Measurements from ENCODE around the gene MAPKBP1. TPM values are rescaled to one million over a fixed set of nuclear protein-coding genes. Genes with fewer than 3 reads are reported as not detected.

The MAPKBP1 gene
- total RNA-seq, 1 donor from 2014 or later: 27.2 TPM

DNA sequence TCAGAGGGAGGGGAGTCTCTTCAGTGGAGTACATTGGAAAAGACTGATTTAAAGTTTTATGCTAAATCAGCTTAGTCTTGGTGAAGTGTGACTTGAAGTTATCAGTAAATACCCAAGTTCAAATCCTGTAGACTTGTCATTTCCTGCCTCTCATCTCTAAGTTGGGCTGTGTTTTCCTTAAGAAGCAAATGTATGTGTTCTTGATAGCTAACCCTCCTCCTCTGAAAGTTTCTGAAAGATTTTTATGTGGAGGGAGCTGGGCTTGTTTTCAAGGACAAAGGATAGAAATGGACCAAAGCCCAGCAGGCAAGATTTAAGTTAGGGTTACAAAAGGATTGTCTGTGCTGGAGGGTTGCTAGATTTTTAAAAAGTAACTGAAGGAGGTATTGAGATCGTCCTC, 4.2 kb downstream of the MAPKBP1 start:
- no peak for DNase-seq (ENCODE audit: low spot score)
- no peaks in the 10 kb centered on the region for H3K9me3 Mint-ChIP-seq (ENCODE audit: low read depth)
- H3K4me3 Mint-ChIP-seq (ENCODE audit: unreplicated experiment): no peak overlapping the region
- peak overlapping the region; percentile 3 for H3K27ac Mint-ChIP-seq (ENCODE audit: unreplicated experiment)
- TF ChIP-seq, protein P1, sequence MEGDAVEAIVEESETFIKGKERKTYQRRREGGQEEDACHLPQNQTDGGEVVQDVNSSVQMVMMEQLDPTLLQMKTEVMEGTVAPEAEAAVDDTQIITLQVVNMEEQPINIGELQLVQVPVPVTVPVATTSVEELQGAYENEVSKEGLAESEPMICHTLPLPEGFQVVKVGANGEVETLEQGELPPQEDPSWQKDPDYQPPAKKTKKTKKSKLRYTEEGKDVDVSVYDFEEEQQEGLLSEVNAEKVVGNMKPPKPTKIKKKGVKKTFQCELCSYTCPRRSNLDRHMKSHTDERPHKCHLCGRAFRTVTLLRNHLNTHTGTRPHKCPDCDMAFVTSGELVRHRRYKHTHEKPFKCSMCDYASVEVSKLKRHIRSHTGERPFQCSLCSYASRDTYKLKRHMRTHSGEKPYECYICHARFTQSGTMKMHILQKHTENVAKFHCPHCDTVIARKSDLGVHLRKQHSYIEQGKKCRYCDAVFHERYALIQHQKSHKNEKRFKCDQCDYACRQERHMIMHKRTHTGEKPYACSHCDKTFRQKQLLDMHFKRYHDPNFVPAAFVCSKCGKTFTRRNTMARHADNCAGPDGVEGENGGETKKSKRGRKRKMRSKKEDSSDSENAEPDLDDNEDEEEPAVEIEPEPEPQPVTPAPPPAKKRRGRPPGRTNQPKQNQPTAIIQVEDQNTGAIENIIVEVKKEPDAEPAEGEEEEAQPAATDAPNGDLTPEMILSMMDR (IDR thresholded peaks at IDR 0.05): no peak
- H3K27me3 Mint-ChIP-seq (ENCODE audit: low read depth): no peaks in the 10 kb centered on the region
- H3K4me1 Mint-ChIP-seq (ENCODE audit: low read depth): peaks cover 66% of the 10 kb centered on the region
- H3K36me3 Mint-ChIP-seq (ENCODE audit: low read depth): peaks cover 2% of the 10 kb centered on the region

DNA sequence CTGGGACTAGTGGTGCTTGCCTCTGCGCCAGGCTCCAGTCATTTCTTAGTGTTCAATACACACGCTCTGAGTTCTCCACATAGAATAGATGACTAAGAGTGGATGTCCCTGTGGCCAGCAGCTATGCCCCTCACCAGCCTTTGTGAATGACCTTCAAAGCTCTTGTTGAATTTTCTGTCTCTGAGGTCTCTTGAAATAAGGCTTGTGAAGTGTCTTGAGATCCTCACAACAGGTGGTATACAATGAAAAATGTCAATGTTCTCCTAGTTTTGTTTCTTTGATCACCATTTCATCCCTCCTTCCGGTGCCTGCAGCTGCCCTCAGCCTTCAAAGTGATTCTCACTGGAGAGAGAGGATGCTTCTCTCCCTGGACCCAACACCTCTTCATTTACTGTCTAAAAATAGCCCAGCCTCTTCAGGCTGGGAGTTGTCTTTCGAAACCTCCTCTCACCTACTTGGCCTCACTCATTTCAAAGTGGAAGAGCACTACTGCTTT, 5.4 kb downstream of the MAPKBP1 start:
- H3K4me3 Mint-ChIP-seq (ENCODE audit: unreplicated experiment): no peak overlapping the region
- H3K9me3 Mint-ChIP-seq (ENCODE audit: low read depth): no peaks in the 10 kb centered on the region
- H3K27me3 Mint-ChIP-seq (ENCODE audit: low read depth): no peaks in the 10 kb centered on the region

DNA sequence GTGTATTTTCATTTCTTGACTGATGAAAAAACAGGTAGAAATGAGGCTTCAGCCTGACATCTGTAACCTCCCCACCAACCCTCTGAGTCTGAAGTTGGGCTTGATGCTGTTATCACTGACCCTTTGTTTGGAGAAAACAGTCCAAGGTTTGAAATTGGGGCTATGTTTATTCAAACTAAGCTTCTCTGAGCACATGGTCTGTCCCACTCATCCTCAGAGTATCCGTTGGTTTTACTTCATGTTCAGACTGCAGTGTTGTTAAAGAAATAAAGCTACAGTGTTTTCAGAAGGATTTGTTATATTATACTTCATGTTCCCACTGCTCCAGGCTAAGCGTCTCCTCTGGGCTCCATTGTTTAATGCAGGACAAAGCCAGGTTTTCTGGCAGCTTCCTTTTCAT, 6.0 kb downstream of the MAPKBP1 start:
- no peak overlapping the region for H3K27ac Mint-ChIP-seq (ENCODE audit: unreplicated experiment)
- TF ChIP-seq, protein P1 (IDR thresholded peaks at IDR 0.05): no peak
- no peaks in the 10 kb centered on the region for H3K27me3 Mint-ChIP-seq (ENCODE audit: low read depth)
- H3K9me3 Mint-ChIP-seq (ENCODE audit: low read depth): no peaks in the 10 kb centered on the region
- H3K4me1 Mint-ChIP-seq (ENCODE audit: low read depth): peaks cover 57% of the 10 kb centered on the region
- no peak for DNase-seq (ENCODE audit: low spot score)
- H3K4me3 Mint-ChIP-seq (ENCODE audit: unreplicated experiment): no peak overlapping the region
- peaks cover 6% of the 10 kb centered on the region for H3K36me3 Mint-ChIP-seq (ENCODE audit: low read depth)

More for the DNA sequence above, 5.4 kb downstream of the MAPKBP1 start:
- Mint-ChIP-seq H3K4me1 (ENCODE audit: low read depth) (peaks cover 62% of the 10 kb centered on the region), H3K27ac (ENCODE audit: unreplicated experiment) (no peak overlapping the region), H3K36me3 (ENCODE audit: low read depth) (peaks cover 6% of the 10 kb centered on the region)
- DNase-seq (ENCODE audit: low spot score): no peak
- TF ChIP-seq, protein P1 (IDR thresholded peaks at IDR 0.05): no peak

DNA sequence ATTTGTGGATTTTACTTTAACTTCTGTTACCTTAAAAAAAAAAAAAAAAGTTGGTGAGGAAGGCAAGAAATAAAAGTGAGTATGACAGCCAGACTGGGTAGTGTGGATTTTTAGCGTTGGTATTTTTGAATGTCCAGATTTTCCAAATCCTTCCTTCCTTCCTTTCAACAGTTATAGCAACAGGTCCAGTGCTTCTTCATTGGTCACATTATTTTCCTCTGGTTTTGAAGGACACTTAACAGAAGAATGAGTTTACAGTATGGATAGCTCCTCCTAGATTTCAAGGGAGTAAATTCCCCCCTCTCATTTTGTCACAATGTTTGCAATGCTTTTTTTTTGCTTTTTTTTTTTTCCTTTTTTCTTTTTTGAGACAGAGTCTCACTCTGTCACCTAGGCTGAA, 6.4 kb downstream of the MAPKBP1 start:
- Mint-ChIP-seq H3K27me3 (ENCODE audit: low read depth) (no peaks in the 10 kb centered on the region), H3K36me3 (ENCODE audit: low read depth) (peaks cover 6% of the 10 kb centered on the region), H3K9me3 (ENCODE audit: low read depth) (no peaks in the 10 kb centered on the region), H3K4me3 (ENCODE audit: unreplicated experiment) (no peak overlapping the region), H3K27ac (ENCODE audit: unreplicated experiment) (peak overlapping the region; percentile 15), H3K4me1 (ENCODE audit: low read depth) (peaks cover 52% of the 10 kb centered on the region)
- no peak for DNase-seq (ENCODE audit: low spot score)
- TF ChIP-seq, protein P1 (IDR thresholded peaks at IDR 0.05): no peak

DNA sequence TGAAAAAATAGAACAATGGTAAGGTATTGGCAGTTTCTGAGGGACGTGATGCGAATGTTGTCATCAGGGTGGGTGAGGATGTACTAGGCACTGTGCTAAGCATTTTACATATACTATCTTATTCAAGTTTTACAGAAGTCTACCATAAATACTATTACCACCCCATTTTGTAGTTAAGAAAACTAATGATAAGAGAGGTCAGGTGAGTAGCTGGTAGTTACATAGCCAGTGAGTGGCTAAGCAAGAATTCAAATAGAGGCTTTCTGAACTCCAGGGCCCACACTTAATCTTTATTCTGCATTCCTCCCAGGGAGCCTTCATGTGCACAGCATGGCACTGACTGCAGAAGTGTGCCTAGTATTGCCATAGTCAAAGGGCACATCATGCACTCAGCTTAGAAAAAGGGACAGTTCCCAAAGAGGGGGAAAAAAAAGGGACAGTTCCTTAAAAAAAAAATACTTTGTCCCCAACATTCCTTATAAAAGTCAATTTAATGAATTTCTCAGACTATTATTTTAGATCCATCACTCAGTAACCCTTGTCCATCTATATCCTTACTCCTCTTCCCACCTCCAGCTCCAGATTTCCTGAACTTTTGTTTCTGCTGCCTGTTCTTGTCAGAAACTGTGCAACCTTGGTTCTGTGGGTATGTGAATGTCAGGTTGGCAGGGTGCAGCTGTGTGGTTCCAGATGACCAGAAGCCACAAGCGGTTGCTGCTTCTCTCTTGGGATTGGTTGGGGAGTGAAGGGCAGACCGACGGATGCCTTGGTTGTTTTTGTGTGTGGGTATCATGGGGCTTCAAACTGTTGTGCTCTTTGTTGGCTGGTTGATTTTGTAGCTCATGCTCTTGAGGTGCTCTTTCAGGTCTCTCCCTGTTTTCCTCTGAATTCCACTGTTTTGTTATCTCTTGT, 8.3 kb downstream of the MAPKBP1 start:
- H3K9me3 Mint-ChIP-seq (ENCODE audit: low read depth): no peaks in the 10 kb centered on the region

More for the DNA sequence above, 8.3 kb downstream of the MAPKBP1 start:
- DNase-seq (ENCODE audit: low spot score): no peak
- TF ChIP-seq, protein P1 (IDR thresholded peaks at IDR 0.05): no peak
- Mint-ChIP-seq H3K36me3 (ENCODE audit: low read depth) (peaks cover 6% of the 10 kb centered on the region), H3K4me1 (ENCODE audit: low read depth) (peaks cover 35% of the 10 kb centered on the region), H3K4me3 (ENCODE audit: unreplicated experiment) (no peak overlapping the region), H3K27me3 (ENCODE audit: low read depth) (no peaks in the 10 kb centered on the region), H3K27ac (ENCODE audit: unreplicated experiment) (no peak overlapping the region)

All from chondrocyte (in vitro differentiated cells).